Keratinocyte (primary cell): ENCODE results near the gene CATSPERZ.

Source experiments
- CTCF ChIP-seq, 3 experiments: IDR thresholded peaks in 1 of 3; conservative IDR thresholded peaks in 1 of 3; optimal IDR thresholded peaks in 1 of 3; 2 replicates in 2 of 3; 3 replicates in 1 of 3; pipeline versions ENCODE3 to v1.5.1; 2011; ENCODE audit warnings: low read length in 3 of 3, mild to moderate bottlenecking in 3 of 3, moderate library complexity in 2 of 3, control low read depth in 1 of 3, inconsistent platforms in 1 of 3; ENCODE audit not compliant: insufficient read depth in 2 of 3; ENCODE audit errors: extremely low read depth in 1 of 3
- EZH2 ChIP-seq: IDR thresholded peaks from one replicate; pipeline ENCODE4 v1.6.1; 2012; ENCODE audit warnings: inconsistent platforms, mild to moderate bottlenecking, low read length, moderate library complexity

- TF ChIP-seq CTCF (optimal IDR thresholded peaks at IDR 0.05 in 1 of 3, IDR thresholded peaks at IDR 0.05 in 1 of 3, conservative IDR thresholded peaks at IDR 0.05 in 1 of 3; ENCODE audit: extremely low read depth in 1 of 3, insufficient read depth in 2 of 3, low read length in 3 of 3): no peak
- no peak for TF ChIP-seq EZH2
These were observed 14.9 kb upstream of the CATSPERZ start, which contains the start of gene GPR137 for GRCh38 chr11:64284962-64285884.
